ENCODE measurements around the gene ALDH4A1.

DNA sequence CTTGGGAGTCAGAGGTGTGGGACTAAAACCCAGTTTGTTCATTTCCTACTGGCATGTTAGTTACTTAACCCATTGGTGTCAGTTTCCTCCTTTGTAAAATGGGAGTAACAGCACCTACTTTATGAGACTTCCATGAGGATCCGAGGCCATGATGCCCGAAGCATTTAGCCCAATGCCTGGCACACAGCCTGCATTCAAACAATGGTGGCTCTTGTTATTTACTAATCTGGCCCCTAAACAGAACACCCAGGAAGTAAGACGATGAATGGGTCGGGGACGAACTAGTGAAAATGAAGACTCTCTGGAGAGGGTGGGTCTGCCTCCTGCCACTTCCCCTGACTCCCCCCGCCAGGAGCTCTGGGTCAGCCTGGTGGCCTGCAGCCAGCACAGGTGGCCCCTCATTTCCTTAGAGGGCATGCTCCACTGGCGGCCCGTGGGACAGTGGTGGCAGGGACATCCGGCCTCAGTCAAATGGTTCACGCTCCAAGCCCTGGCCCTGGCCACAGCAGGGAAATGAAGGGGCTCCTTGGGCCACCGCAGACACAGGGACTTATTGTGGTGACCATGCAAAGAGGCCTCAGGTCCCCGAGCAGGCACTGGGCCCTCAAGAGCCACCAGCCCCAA lies 33.4 kb downstream of the ALDH4A1 start:
- TF ChIP-seq GATA2 (IDR thresholded peaks at IDR 0.05; ENCODE audit: low read depth, low read length) (no peak), GATA3 (IDR thresholded peaks at IDR 0.05; ENCODE audit: low read depth, low read length) (no peak)
